HEK293 (cell line): Measurements from ENCODE around the gene APH1A.

Experiments used
- CTCF ChIA-PET: fragments of 350-600 bp; formaldehyde crosslinking; extraction: SDS; loops from one replicate; lab custom pipeline; 2021; ENCODE audit warnings: antibody characterized with exemption; lab: Yijun Ruan, JAX
- POLR2A ChIA-PET: fragments of 300-600 bp; formaldehyde crosslinking; extraction: SDS; loops from one replicate; lab custom pipeline; 2020; ENCODE audit warnings: antibody characterized with exemption, inconsistent platforms; lab: Yijun Ruan, JAX
- H3K27ac ChIP-seq: fragments of 200-500 bp; sonication (Bioruptor generic); 2 replicates; pipeline ENCODE4 v1.5.1; 2014; ENCODE audit warnings: low read depth, low read length, control low read depth, inconsistent platforms; ENCODE audit errors: extremely low read depth
- H3K36me3 ChIP-seq, 2 experiments: fragments of 200-500 bp in 1 of 2; sonication (Bioruptor generic) in 1 of 2; 1 replicate in 1 of 2; 2 replicates in 1 of 2; pipeline ENCODE4 v1.5.1; 2014 to 2017; ENCODE audit warnings: inconsistent platforms in 2 of 2, low read length in 2 of 2; ENCODE audit not compliant: control insufficient read depth in 2 of 2, insufficient read depth in 1 of 2
- H3K4me1 ChIP-seq: fragments of 200-500 bp; sonication (Bioruptor generic); 2 replicates; pipeline ENCODE4 v1.5.1; 2014; ENCODE audit warnings: mild to moderate bottlenecking, low read length, inconsistent platforms; ENCODE audit not compliant: control insufficient read depth, insufficient read depth
- H3K4me3 ChIP-seq: 2 replicates; pipeline ENCODE4 v1.5.1; 2011; ENCODE audit warnings: low read depth, mild to moderate bottlenecking, control low read depth, low read length, moderate library complexity
- H3K9me3 ChIP-seq: fragments of 200-500 bp; sonication (Bioruptor generic); 2 replicates; pipeline ENCODE4 v1.5.1; 2014; ENCODE audit warnings: low read depth, low read length, inconsistent platforms; ENCODE audit not compliant: control insufficient read depth, insufficient read depth
- EGR2 ChIP-seq: fragments of 450-650 bp; formaldehyde crosslinking; IDR thresholded peaks from 2 replicates; pipeline ENCODE4 v1.5.1; 2016; ENCODE audit warnings: low read depth, missing biosample characterization, missing genetic modification characterization
- GLIS2 ChIP-seq: fragments of 450-650 bp; formaldehyde crosslinking; IDR thresholded peaks from 2 replicates; pipeline ENCODE4 v1.5.1; 2016; ENCODE audit warnings: missing biosample characterization, missing genetic modification characterization
- KLF7 ChIP-seq: fragments of 450-650 bp; formaldehyde crosslinking; IDR thresholded peaks from 2 replicates; pipeline ENCODE4 v1.5.1; 2016; ENCODE audit warnings: missing biosample characterization, missing genetic modification characterization, borderline replicate concordance
- SCRT2 ChIP-seq: fragments of 450-650 bp; formaldehyde crosslinking; IDR thresholded peaks from 2 replicates; pipeline ENCODE4 v1.5.1; 2016; ENCODE audit warnings: missing biosample characterization, missing genetic modification characterization
- ZFP69B ChIP-seq: fragments of 450-650 bp; formaldehyde crosslinking; IDR thresholded peaks from 2 replicates; pipeline ENCODE4 v1.5.1; 2016; ENCODE audit warnings: missing biosample characterization, missing genetic modification characterization
- ZIC2 ChIP-seq: fragments of 450-650 bp; formaldehyde crosslinking; IDR thresholded peaks from 2 replicates; pipeline ENCODE4 v1.5.1; 2016; ENCODE audit warnings: missing biosample characterization, missing genetic modification characterization
- ZNF274 ChIP-seq, 2 experiments: fragments of 200-500 bp in 1 of 2; fragments of 450-650 bp in 1 of 2; sonication (Bioruptor generic) in 1 of 2; formaldehyde crosslinking in 1 of 2; IDR thresholded peaks; 2 replicates each; pipeline versions ENCODE4 v1.5.1 to v1.6.1; 2014 to 2016; ENCODE audit warnings: borderline replicate concordance in 1 of 2, inconsistent platforms in 1 of 2, low read length in 1 of 2, missing biosample characterization in 1 of 2, missing genetic modification characterization in 1 of 2
- ZNF529 ChIP-seq: fragments of 450-650 bp; formaldehyde crosslinking; IDR thresholded peaks from 2 replicates; pipeline ENCODE4 v1.5.1; 2017; ENCODE audit warnings: missing genetic modification characterization, missing biosample characterization; ENCODE audit not compliant: insufficient replicate concordance
- ZNF555 ChIP-seq: fragments of 450-650 bp; formaldehyde crosslinking; conservative IDR thresholded peaks from 2 replicates; pipeline ENCODE4 v1.5.1; 2017; ENCODE audit warnings: missing biosample characterization, mild to moderate bottlenecking, missing genetic modification characterization, inconsistent platforms
- ZNF596 ChIP-seq: fragments of 450-650 bp; IDR thresholded peaks from 2 replicates; pipeline ENCODE4 v1.5.0; 2018; ENCODE audit warnings: missing biosample characterization, mild to moderate bottlenecking, missing genetic modification characterization, moderate library complexity
- ZNF629 ChIP-seq: fragments of 450-650 bp; formaldehyde crosslinking; IDR thresholded peaks from 2 replicates; pipeline ENCODE4 v1.5.1; 2017; ENCODE audit warnings: missing biosample characterization, missing genetic modification characterization
- ZNF654 ChIP-seq: fragments of 450-650 bp; formaldehyde crosslinking; IDR thresholded peaks from 2 replicates; pipeline ENCODE4 v1.5.1; 2016; ENCODE audit warnings: low read depth, missing biosample characterization, missing genetic modification characterization
- ZNF776 ChIP-seq: fragments of 450-650 bp; formaldehyde crosslinking; IDR thresholded peaks from 2 replicates; pipeline ENCODE4 v1.5.0; 2017; ENCODE audit warnings: missing biosample characterization, missing genetic modification characterization, borderline replicate concordance
- ZNF785 ChIP-seq: fragments of 450-650 bp; formaldehyde crosslinking; IDR thresholded peaks from 2 replicates; pipeline ENCODE4 v1.5.1; 2016; ENCODE audit warnings: missing biosample characterization, missing genetic modification characterization
- ZNF792 ChIP-seq: fragments of 450-650 bp; formaldehyde crosslinking; IDR thresholded peaks from 2 replicates; pipeline ENCODE4 v1.5.1; 2016; ENCODE audit warnings: missing biosample characterization, missing genetic modification characterization
- TF ChIP-seq, protein P1 (sequence below): fragments of 450-650 bp; formaldehyde crosslinking; conservative IDR thresholded peaks from 2 replicates; pipeline ENCODE4 v1.5.1; 2016; ENCODE audit warnings: low read depth, missing biosample characterization, missing genetic modification characterization
- TF ChIP-seq, protein P2 (sequence below): fragments of 450-650 bp; formaldehyde crosslinking; IDR thresholded peaks from 2 replicates; pipeline ENCODE4 v1.5.1; 2016; ENCODE audit warnings: missing biosample characterization, missing genetic modification characterization
- TF ChIP-seq, protein P3 (sequence below): fragments of 450-650 bp; formaldehyde crosslinking; IDR thresholded peaks from 2 replicates; pipeline ENCODE4 v1.5.1; 2016; ENCODE audit warnings: missing biosample characterization, missing genetic modification characterization
- TF ChIP-seq, protein P4 (sequence below): fragments of 450-650 bp; formaldehyde crosslinking; IDR thresholded peaks from 2 replicates; pipeline ENCODE4 v1.5.1; 2017; ENCODE audit warnings: missing biosample characterization, missing genetic modification characterization

APH1A gene

DNA sequence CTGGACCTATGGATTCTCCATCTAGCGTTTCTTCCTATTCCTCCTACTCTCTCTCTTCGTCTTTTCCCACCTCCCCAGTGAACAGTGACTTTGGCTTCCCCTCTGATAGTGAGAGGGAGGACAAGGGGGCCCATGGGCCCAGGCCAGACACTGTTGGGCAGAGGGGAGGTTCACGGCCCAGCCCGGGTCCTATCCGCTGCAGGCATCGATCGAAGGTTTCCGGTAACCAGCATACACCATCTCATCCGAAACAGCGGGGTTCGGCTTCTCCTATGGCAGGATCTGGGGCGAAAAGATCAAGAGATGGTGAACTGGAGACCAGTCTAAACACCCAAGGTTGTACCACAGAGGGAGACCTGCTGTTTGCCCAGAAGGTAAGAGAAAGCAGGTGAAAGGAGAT lies 14.4 kb upstream of the APH1A start (continued):
- TF ChIP-seq, protein P1, sequence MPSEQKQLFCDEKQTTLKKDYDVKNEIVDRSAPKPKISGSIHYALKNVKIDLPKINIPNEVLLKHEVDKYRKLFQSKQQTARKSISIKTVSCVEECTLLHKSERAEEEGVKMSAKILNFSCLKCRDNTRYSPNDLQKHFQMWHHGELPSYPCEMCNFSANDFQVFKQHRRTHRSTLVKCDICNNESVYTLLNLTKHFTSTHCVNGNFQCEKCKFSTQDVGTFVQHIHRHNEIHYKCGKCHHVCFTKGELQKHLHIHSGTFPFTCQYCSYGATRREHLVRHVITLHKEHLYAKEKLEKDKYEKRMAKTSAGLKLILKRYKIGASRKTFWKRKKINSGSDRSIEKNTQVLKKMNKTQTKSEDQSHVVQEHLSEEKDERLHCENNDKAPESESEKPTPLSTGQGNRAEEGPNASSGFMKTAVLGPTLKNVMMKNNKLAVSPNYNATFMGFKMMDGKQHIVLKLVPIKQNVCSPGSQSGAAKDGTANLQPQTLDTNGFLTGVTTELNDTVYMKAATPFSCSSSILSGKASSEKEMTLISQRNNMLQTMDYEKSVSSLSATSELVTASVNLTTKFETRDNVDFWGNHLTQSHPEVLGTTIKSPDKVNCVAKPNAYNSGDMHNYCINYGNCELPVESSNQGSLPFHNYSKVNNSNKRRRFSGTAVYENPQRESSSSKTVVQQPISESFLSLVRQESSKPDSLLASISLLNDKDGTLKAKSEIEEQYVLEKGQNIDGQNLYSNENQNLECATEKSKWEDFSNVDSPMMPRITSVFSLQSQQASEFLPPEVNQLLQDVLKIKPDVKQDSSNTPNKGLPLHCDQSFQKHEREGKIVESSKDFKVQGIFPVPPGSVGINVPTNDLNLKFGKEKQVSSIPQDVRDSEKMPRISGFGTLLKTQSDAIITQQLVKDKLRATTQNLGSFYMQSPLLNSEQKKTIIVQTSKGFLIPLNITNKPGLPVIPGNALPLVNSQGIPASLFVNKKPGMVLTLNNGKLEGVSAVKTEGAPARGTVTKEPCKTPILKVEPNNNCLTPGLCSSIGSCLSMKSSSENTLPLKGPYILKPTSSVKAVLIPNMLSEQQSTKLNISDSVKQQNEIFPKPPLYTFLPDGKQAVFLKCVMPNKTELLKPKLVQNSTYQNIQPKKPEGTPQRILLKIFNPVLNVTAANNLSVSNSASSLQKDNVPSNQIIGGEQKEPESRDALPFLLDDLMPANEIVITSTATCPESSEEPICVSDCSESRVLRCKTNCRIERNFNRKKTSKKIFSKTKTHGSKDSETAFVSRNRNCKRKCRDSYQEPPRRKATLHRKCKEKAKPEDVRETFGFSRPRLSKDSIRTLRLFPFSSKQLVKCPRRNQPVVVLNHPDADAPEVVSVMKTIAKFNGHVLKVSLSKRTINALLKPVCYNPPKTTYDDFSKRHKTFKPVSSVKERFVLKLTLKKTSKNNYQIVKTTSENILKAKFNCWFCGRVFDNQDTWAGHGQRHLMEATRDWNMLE, result no peak
- TF ChIP-seq, protein P2, sequence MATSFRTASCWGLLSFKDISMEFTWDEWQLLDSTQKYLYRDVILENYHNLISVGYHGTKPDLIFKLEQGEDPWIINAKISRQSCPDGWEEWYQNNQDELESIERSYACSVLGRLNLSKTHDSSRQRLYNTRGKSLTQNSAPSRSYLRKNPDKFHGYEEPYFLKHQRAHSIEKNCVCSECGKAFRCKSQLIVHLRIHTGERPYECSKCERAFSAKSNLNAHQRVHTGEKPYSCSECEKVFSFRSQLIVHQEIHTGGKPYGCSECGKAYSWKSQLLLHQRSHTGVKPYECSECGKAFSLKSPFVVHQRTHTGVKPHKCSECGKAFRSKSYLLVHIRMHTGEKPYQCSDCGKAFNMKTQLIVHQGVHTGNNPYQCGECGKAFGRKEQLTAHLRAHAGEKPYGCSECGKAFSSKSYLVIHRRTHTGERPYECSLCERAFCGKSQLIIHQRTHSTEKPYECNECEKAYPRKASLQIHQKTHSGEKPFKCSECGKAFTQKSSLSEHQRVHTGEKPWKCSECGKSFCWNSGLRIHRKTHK (tag by site-specific recombination), result no peak

DNA sequence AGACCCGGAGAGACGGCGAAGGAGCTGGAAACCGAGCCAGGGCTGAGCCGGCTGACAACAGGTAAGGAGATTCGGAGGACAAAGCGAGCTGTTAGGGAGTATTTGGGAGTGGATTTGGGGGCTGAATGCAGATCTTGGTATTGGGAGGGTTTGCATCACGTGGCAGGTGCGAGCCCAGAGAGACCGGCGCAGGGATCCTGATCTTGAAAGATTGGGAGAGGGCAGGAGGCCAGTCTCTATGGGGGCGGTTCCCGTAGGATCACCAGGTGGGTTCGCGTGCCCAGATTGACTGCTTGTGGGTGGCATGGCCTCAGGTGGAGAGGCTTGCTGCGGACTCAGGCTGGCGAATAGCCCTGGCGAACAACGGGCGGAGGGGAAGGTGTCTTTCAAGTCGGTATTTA lies 13.7 kb upstream of the APH1A start:
- H3K27ac ChIP-seq, result no peak overlapping the region
- CTCF ChIA-PET, result interaction anchor here (5.8 kb wide), 1 partner anchor 26 kb away, joined by 101 read pairs; the partner anchor contains the start of gene CA14

DNA sequence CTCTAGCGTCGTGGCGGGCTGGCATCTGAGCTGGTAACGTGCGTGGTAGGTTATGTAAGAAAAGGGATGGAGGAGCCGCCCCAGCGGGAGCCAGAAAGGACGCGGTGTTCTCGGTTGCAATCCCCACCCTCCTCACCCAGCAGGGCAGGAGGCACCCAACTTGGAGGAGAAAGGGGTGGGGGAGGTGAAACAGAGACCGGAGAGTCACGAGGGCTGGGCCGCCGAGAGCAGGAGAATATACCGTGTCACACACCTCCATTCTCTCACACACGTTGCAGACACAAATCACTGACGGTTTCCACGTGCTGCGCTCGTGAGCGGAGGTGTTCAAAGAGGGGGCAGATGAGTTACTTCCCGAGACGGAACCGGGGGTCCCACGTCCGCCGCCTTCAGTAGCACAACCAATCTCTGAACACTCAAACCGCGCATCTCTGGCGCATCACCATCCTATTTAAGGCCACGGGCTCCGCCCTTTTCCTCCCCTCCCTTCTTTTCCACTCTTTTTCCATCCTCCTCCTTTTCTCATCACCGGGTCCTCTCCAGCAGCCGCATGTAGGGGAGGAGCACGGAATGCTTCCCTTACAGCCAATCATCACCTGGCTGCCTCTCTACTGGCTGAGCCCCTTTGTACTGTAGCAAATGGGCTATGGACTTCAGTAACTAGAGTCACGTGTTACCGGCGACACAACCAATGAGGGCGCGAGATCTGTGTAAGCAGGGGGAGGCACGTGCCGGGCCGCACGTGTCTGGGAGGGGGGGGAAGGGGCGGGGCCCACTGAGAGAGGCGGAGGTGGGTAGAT lies 13.1 kb upstream of the APH1A start, which contains the start of gene CIART:
CIART (plus strand) TSS at position 797 of the 800 bp plus-strand sequence. CDS start 714 bp downstream, outside the sequence.
- ChIA-PET POLR2A (interaction anchor here (0.6 to 1.0 kb wide), 5 partner anchors 13 to 93 kb away, joined by 3 to 8 read pairs (median 3); partner anchors contain the start of genes APH1A and CA14), CTCF (interaction anchor here (0.6 to 5.8 kb wide), 18 partner anchors 9 to 596 kb away, joined by 3 to 101 read pairs (median 4); partner anchors contain the start of genes APH1A, C1orf54 and CA14)
- H3K4me3 ChIP-seq, result peak within 1 kb of the TSS; percentile 28
- no peak within 1 kb of the TSS; the same call in 1 of the 2 replicates for H3K27ac ChIP-seq
- H3K4me1 ChIP-seq, result no peaks in the 10 kb centered on the region
- no peaks in the 10 kb centered on the region for H3K9me3 ChIP-seq
- peaks cover 0 to 3% of the 10 kb centered on the region in 2 experiments; a peak in 1 of 3 replicates for H3K36me3 ChIP-seq
- TF ChIP-seq KLF7 (tag by site-specific recombination) (0 out of 2 replicates have a peak, but pooled peaks have one; percentile 12), ZNF654 (tag by site-specific recombination) (no peak), ZNF529 (no peak), ZNF555 (tag by site-specific recombination) (no peak), ZNF596 (tag by site-specific recombination) (no peak), GLIS2 (tag by site-specific recombination) (peak; percentile 53), ZNF785 (tag by site-specific recombination) (no peak), ZNF274 (IDR thresholded peaks at IDR 0.05; ENCODE audit: low read length) (no peak), ZNF274 (tag by site-specific recombination; IDR thresholded peaks at IDR 0.05; ENCODE audit: borderline replicate concordance) (no peak), EGR2 (tag by site-specific recombination) (peak; percentile 29; the same call in 1 of the 2 replicates), ZNF629 (tag by site-specific recombination) (0 out of 2 replicates have a peak, but pooled peaks have one; percentile 22), ZIC2 (tag by site-specific recombination) (peak; percentile 81)
- TF ChIP-seq, protein P3, sequence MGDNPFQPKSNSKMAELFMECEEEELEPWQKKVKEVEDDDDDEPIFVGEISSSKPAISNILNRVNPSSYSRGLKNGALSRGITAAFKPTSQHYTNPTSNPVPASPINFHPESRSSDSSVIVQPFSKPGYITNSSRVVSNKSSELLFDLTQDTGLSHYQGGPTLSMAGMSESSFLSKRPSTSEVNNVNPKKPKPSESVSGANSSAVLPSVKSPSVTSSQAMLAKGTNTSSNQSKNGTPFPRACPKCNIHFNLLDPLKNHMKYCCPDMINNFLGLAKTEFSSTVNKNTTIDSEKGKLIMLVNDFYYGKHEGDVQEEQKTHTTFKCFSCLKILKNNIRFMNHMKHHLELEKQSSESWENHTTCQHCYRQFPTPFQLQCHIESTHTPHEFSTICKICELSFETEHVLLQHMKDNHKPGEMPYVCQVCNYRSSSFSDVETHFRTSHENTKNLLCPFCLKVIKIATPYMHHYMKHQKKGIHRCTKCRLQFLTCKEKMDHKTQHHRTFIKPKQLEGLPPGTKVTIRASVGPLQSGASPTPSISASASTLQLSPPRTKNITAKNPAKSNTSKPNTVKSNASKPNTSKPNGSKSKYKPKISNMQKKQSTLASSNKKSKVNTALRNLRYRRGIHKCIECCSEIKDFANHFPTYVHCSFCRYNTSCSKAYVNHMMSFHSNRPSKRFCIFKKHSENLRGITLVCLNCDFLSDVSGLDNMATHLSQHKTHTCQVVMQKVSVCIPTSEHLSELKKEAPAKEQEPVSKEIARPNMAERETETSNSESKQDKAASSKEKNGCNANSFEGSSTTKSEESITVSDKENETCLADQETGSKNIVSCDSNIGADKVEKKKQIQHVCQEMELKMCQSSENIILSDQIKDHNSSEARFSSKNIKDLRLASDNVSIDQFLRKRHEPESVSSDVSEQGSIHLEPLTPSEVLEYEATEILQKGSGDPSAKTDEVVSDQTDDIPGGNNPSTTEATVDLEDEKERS (tag by site-specific recombination), result no peak

More for the DNA sequence above, 13.7 kb upstream of the APH1A start:
- Histone ChIP-seq H3K9me3 (no peaks in the 10 kb centered on the region), H3K36me3 (peaks cover 0 to 3% of the 10 kb centered on the region in 2 experiments; a peak in 1 of 3 replicates), H3K4me1 (no peaks in the 10 kb centered on the region), H3K4me3 (peak overlapping the region; percentile 2; the same call in 1 of the 2 replicates)
- TF ChIP-seq EGR2 (tag by site-specific recombination), result peak; percentile 28; the same call in 1 of the 2 replicates
- TF ChIP-seq ZNF792, result 0 out of 2 replicates have a peak, but pooled peaks have one; percentile 20
- TF ChIP-seq ZNF776 (tag by site-specific recombination), result no peak
- no peak for TF ChIP-seq SCRT2 (tag by site-specific recombination)
- TF ChIP-seq, protein P4, sequence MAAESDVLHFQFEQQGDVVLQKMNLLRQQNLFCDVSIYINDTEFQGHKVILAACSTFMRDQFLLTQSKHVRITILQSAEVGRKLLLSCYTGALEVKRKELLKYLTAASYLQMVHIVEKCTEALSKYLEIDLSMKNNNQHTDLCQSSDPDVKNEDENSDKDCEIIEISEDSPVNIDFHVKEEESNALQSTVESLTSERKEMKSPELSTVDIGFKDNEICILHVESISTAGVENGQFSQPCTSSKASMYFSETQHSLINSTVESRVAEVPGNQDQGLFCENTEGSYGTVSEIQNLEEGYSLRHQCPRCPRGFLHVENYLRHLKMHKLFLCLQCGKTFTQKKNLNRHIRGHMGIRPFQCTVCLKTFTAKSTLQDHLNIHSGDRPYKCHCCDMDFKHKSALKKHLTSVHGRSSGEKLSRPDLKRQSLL (tag by site-specific recombination), result peak; percentile 84
- no peak for TF ChIP-seq ZFP69B
- POLR2A ChIA-PET, result interaction anchor here (0.6 to 1.0 kb wide), 2 partner anchors 25 to 93 kb away, joined by 3 read pairs; partner anchors contain the start of gene CA14
